Measurements from ENCODE around the gene ADGRE3. TPM values are rescaled to one million over a fixed set of nuclear protein-coding genes. Genes with fewer than 3 reads are reported as not detected.

Gene ADGRE3
- total RNA-seq, 1 donor from 2014 or later = not detected

DNA sequence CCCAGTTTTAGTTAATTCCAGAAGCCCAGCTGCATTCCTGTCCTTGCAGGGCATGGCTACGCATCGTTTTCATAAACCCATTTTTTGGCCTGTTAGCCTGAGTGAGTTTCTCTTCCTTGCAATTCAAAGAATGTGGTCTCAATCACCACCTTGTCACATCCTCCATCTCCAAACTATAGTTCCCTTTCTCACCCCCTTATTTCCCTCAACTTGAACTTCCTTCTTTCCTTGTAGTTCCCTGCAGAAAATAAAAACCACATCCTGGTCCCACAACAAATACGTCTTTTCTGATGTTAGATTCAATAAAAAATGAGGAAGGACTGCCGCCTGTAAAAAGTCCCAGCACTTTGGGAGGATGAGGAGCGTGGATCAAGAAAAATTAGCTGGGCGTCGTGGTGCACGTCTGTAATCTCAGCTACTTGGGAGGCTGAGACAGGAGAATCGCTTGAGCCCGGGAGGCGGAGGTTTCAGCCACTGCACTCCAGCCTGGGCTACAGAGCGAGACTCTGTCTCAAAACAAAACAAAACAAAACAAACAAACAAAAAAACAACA lies 13.2 kb downstream of the ADGRE3 start:
- H3K4me1 ChIP-seq = no peaks in the 10 kb centered on the region
- Mint-ChIP-seq H3K27ac (no peak overlapping the region), H3K27me3 (ENCODE audit: insufficient read depth, low read depth) (peaks cover 9% of the 10 kb centered on the region), H3K4me3 (no peak overlapping the region), H3K4me1 (no peaks in the 10 kb centered on the region), H3K36me3 (no peaks in the 10 kb centered on the region), H3K9me3 (no peaks in the 10 kb centered on the region)
- no peak overlapping the region for H3K27ac ChIP-seq
- H3K9ac ChIP-seq = no peak overlapping the region
- H4K20me1 ChIP-seq (ENCODE audit: low read depth) = no peaks in the 10 kb centered on the region
- no peaks in the 10 kb centered on the region for H3K79me2 ChIP-seq (ENCODE audit: low read depth)
- no peaks in the 10 kb centered on the region for H3F3A ChIP-seq (ENCODE audit: low read depth)
- no peak for DNase-seq (ENCODE audit: low spot score)
- H3K4me2 ChIP-seq = no peak overlapping the region
- H3K9me3 ChIP-seq (ENCODE audit: low read depth) = no peaks in the 10 kb centered on the region
- no peaks in the 10 kb centered on the region for H3K27me3 ChIP-seq
- no peaks in the 10 kb centered on the region for H3K36me3 ChIP-seq
- no peak overlapping the region for H2AFZ ChIP-seq (replicated peaks)
- H3K4me3 ChIP-seq = no peak overlapping the region
- TF ChIP-seq, protein P1, sequence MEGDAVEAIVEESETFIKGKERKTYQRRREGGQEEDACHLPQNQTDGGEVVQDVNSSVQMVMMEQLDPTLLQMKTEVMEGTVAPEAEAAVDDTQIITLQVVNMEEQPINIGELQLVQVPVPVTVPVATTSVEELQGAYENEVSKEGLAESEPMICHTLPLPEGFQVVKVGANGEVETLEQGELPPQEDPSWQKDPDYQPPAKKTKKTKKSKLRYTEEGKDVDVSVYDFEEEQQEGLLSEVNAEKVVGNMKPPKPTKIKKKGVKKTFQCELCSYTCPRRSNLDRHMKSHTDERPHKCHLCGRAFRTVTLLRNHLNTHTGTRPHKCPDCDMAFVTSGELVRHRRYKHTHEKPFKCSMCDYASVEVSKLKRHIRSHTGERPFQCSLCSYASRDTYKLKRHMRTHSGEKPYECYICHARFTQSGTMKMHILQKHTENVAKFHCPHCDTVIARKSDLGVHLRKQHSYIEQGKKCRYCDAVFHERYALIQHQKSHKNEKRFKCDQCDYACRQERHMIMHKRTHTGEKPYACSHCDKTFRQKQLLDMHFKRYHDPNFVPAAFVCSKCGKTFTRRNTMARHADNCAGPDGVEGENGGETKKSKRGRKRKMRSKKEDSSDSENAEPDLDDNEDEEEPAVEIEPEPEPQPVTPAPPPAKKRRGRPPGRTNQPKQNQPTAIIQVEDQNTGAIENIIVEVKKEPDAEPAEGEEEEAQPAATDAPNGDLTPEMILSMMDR (IDR thresholded peaks at IDR 0.05) = no peak
- TF ChIP-seq EZH2phosphoT487 (IDR thresholded peaks at IDR 0.05) (no peak), EZH2 (IDR thresholded peaks at IDR 0.05) (no peak)

DNA sequence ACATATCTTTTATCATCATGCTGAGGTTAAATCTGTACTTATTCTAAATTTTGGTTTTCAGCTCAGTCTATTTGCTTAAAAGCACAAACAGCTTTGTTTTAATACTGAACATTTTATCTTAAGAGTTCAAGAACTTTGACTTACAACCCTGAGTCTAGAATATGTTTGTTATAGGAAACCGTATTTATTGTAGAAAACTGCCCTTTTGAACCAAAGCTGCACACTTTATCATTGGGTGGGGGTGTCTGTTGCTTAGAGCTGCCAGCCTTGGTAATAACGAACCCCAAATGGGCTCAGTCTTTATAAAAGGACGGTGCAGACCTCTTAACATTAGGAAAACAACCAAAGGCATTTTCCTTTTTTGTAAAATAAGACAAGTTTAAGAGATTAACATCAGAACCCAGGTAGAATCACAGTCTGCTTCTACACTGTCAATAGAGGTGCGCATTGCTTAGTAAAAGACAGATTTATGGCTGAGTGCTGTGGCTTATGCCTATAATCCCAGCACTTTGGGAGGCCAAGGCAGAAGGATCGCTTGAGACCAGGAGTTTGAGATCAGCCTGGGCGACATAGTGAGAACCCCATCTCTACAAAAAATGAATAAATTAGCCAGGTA lies 14.7 kb downstream of the ADGRE3 start:
- no peak overlapping the region for H3K27ac Mint-ChIP-seq
- H3K4me1 Mint-ChIP-seq = no peaks in the 10 kb centered on the region
- Histone ChIP-seq H3K27me3 (no peaks in the 10 kb centered on the region), H3K4me2 (no peak overlapping the region), H3K27ac (no peak overlapping the region), H4K20me1 (ENCODE audit: low read depth) (no peaks in the 10 kb centered on the region), H3K79me2 (ENCODE audit: low read depth) (no peaks in the 10 kb centered on the region), H3K36me3 (no peaks in the 10 kb centered on the region), H2AFZ (replicated peaks) (no peak overlapping the region), H3K4me3 (no peak overlapping the region), H3K4me1 (no peaks in the 10 kb centered on the region), H3F3A (ENCODE audit: low read depth) (no peaks in the 10 kb centered on the region), H3K9me3 (ENCODE audit: low read depth) (no peaks in the 10 kb centered on the region), H3K9ac (no peak overlapping the region)
- TF ChIP-seq EZH2 (IDR thresholded peaks at IDR 0.05) (no peak), EZH2phosphoT487 (IDR thresholded peaks at IDR 0.05) (no peak)
- TF ChIP-seq, protein P1 (IDR thresholded peaks at IDR 0.05) = no peak
- no peak for DNase-seq (ENCODE audit: low spot score)
- H3K36me3 Mint-ChIP-seq = no peaks in the 10 kb centered on the region
- H3K9me3 Mint-ChIP-seq = no peaks in the 10 kb centered on the region
- H3K4me3 Mint-ChIP-seq = no peak overlapping the region
- H3K27me3 Mint-ChIP-seq (ENCODE audit: insufficient read depth, low read depth) = peaks cover 12% of the 10 kb centered on the region

DNA sequence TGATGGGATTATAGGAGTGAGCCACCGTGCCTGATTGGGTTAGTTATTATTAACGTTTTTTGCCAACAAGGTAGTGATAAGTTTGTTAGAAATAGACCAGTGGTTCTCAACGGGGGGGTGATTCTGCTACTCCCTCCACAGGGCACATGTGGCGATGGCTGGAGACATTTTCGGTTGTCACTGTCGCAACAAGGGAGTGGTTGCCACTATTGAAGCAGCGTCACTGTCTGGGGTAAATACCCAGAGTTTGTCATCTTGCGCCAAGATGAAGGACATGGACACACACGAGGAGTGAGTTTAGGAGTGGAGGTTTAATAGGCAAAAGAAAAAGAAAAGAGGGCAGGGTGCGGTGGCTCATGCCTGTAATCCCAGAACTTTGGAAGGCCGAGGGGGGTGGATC lies 18.9 kb downstream of the ADGRE3 start:
- TF ChIP-seq EZH2 (IDR thresholded peaks at IDR 0.05) = no peak
- TF ChIP-seq, protein P1 (IDR thresholded peaks at IDR 0.05) = no peak
- TF ChIP-seq EZH2phosphoT487 (IDR thresholded peaks at IDR 0.05) = no peak

More for the DNA sequence above, 18.9 kb downstream of the ADGRE3 start:
- no peak for DNase-seq (ENCODE audit: low spot score)
- Histone ChIP-seq H3K27ac (no peak overlapping the region), H3K4me1 (no peaks in the 10 kb centered on the region), H2AFZ (replicated peaks) (no peak overlapping the region), H3F3A (ENCODE audit: low read depth) (no peaks in the 10 kb centered on the region), H3K79me2 (ENCODE audit: low read depth) (no peaks in the 10 kb centered on the region), H3K9me3 (ENCODE audit: low read depth) (no peaks in the 10 kb centered on the region), H4K20me1 (ENCODE audit: low read depth) (no peaks in the 10 kb centered on the region), H3K4me3 (no peak overlapping the region), H3K36me3 (no peaks in the 10 kb centered on the region), H3K4me2 (no peak overlapping the region), H3K9ac (no peak overlapping the region), H3K27me3 (no peaks in the 10 kb centered on the region)
- no peak overlapping the region for H3K27ac Mint-ChIP-seq
- no peaks in the 10 kb centered on the region for H3K4me1 Mint-ChIP-seq
- peaks cover 6% of the 10 kb centered on the region for H3K27me3 Mint-ChIP-seq (ENCODE audit: insufficient read depth, low read depth)
- H3K36me3 Mint-ChIP-seq = no peaks in the 10 kb centered on the region
- H3K9me3 Mint-ChIP-seq = no peaks in the 10 kb centered on the region
- H3K4me3 Mint-ChIP-seq = no peak overlapping the region
